ENCODE measurements around the gene ABCB4. TPM values are rescaled to one million over a fixed set of nuclear protein-coding genes. Genes with fewer than 3 reads are reported as not detected.

The ABCB4 gene
- total RNA-seq, 1 experiment from 2014 or later, result not detected

DNA sequence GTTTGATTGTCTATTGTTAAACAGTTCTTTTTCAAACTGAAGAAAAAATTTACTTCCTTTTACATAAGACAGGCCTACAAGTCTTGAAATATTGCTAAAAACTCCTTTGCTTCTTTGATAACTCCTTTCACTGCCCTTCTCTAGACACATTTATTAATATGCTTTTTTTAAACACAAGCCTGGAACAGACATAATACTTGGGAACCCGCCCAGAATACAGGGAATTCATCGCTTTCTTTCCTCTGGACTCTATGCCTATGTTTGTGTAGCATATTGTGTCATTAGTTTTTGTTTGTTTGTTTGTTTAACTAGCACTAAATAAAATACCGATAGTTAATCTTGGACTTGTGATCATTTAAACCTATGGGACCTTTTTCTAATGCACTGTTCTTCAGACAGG lies 42.4 kb upstream of the ABCB4 start:
- Histone ChIP-seq H3K27me3 (ENCODE audit: insufficient read depth, low read length) (no peaks in the 10 kb centered on the region), H3K27ac (ENCODE audit: low read depth, low read length) (no peak overlapping the region), H3K9ac (ENCODE audit: low read length) (no peak overlapping the region), H3K9me3 (ENCODE audit: control insufficient read depth in 1 of 2, insufficient read depth in 1 of 2, low read depth in 1 of 2, low read length in 2 of 2) (no peaks in the 10 kb centered on the region), H3K4me2 (ENCODE audit: low read length) (no peak overlapping the region), H3K4me3 (replicated peaks in 1 of 2; ENCODE audit: low read depth in 1 of 2, low read length in 2 of 2) (no peak overlapping the region), H3K9me2 (ENCODE audit: insufficient read depth) (no peaks in the 10 kb centered on the region), H3K79me2 (ENCODE audit: insufficient read depth, low read length) (no peaks in the 10 kb centered on the region), H3K36me3 (ENCODE audit: control insufficient read depth in 1 of 2, insufficient read depth in 2 of 2, low read length in 2 of 2) (no peaks in the 10 kb centered on the region), H4K20me1 (ENCODE audit: insufficient read depth) (no peaks in the 10 kb centered on the region), H2AFZ (ENCODE audit: low read depth, low read length, poor library complexity, severe bottlenecking) (no peak overlapping the region), H3K4me1 (ENCODE audit: control insufficient read depth in 1 of 2, insufficient read depth in 2 of 2, low read length in 2 of 2) (no peaks in the 10 kb centered on the region)
- DNase-seq (ENCODE audit: low read depth, low spot score) (no peak), ATAC-seq (no peak)
- TF ChIP-seq CBX3 (IDR thresholded peaks at IDR 0.05; ENCODE audit: low read depth) (no peak), SIN3A (IDR thresholded peaks at IDR 0.05; ENCODE audit: low read depth) (no peak), FOSL1 (IDR thresholded peaks at IDR 0.05; ENCODE audit: low read depth) (no peak), ZBTB33 (IDR thresholded peaks at IDR 0.05; ENCODE audit: extremely low read depth, insufficient replicate concordance, low read length) (no peak), ZFX (IDR thresholded peaks at IDR 0.05) (no peak)
- ChIA-PET RAD21 (ENCODE audit: low non-redundant PET in 1 of 2, low total read pairs in 2 of 2, uncharacterized antibody in 2 of 2, unreplicated experiment in 2 of 2) (no interaction called here), CTCF (no interaction called here), POLR2A (no interaction called here)
- no TSS peak for BruUV-seq (replicated peaks)
- intact Hi-C loops (cut with micrococcal nuclease), result no loop called here

DNA sequence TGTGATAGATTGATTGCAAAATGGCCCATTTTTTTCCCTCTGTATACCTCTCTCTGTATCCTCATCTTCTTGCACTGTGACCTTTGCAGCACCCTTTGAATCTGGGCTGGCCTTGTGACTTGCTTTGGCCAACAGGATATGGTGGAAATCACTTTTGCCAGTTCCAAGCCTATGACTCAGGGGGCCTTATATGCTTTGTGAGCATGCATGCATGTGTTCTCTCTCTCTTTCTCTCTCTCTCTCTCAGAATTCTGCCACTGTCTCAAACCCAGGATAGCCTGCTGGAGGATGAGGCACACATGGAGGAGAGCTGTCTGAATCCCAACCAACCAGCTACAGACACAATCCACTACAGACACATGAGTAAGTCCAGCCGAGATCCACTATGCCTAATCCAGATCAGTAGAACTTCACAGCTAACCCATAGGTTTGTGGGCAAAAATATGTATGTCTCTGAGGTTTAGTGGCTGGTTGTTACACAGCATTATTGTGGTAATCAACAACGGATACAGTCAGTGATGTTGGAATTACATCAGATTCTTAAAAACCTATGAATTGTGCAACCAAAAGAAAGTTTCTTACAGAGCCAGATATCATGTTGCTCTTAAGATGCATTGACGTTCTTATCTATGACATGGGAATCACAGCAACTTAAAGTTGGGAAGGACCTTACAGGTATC lies 41.8 kb upstream of the ABCB4 start:
- H2AFZ ChIP-seq (ENCODE audit: low read depth, low read length, poor library complexity, severe bottlenecking), result no peak overlapping the region
- H3K9ac ChIP-seq (ENCODE audit: low read length), result no peak overlapping the region
- intact Hi-C loops (cut with micrococcal nuclease), result no loop called here
- BruUV-seq (replicated peaks), result no TSS peak
- no peaks in the 10 kb centered on the region for H3K4me1 ChIP-seq (ENCODE audit: control insufficient read depth in 1 of 2, insufficient read depth in 2 of 2, low read length in 2 of 2)
- no peaks in the 10 kb centered on the region for H3K79me2 ChIP-seq (ENCODE audit: insufficient read depth, low read length)
- ATAC-seq, result no peak
- ChIA-PET CTCF (interaction anchor here (2.3 kb wide), 1 partner anchor 12 kb away, joined by 12 read pairs; no protein-coding TSS in a partner anchor), RAD21 (ENCODE audit: low non-redundant PET in 1 of 2, low total read pairs in 2 of 2, uncharacterized antibody in 2 of 2, unreplicated experiment in 2 of 2) (interaction anchor here in 1 of 2 experiments (0.7 kb wide), 1 partner anchor 87 kb away, joined by 3 read pairs; no protein-coding TSS in a partner anchor), POLR2A (no interaction called here)
- H3K27me3 ChIP-seq (ENCODE audit: insufficient read depth, low read length), result no peaks in the 10 kb centered on the region
- no peak for DNase-seq (ENCODE audit: low read depth, low spot score)
- no peak overlapping the region for H3K4me2 ChIP-seq (ENCODE audit: low read length)
- H3K9me3 ChIP-seq (ENCODE audit: control insufficient read depth in 1 of 2, insufficient read depth in 1 of 2, low read depth in 1 of 2, low read length in 2 of 2), result no peaks in the 10 kb centered on the region
- no peaks in the 10 kb centered on the region for H4K20me1 ChIP-seq (ENCODE audit: insufficient read depth)
- H3K36me3 ChIP-seq (ENCODE audit: control insufficient read depth in 1 of 2, insufficient read depth in 2 of 2, low read length in 2 of 2), result no peaks in the 10 kb centered on the region
- no peak overlapping the region for H3K4me3 ChIP-seq (replicated peaks in 1 of 2; ENCODE audit: low read depth in 1 of 2, low read length in 2 of 2)
- H3K27ac ChIP-seq (ENCODE audit: low read depth, low read length), result no peak overlapping the region
- no peaks in the 10 kb centered on the region for H3K9me2 ChIP-seq (ENCODE audit: insufficient read depth)
- TF ChIP-seq EZH2phosphoT487 (IDR thresholded peaks at IDR 0.05; ENCODE audit: borderline replicate concordance) (no peak), CBX3 (IDR thresholded peaks at IDR 0.05; ENCODE audit: low read depth) (no peak), MAX (IDR thresholded peaks at IDR 0.05) (no peak), YY1 (IDR thresholded peaks at IDR 0.05; ENCODE audit: extremely low read depth, insufficient replicate concordance, low read depth, low read length) (no peak), ZBTB33 (IDR thresholded peaks at IDR 0.05; ENCODE audit: extremely low read depth, insufficient replicate concordance, low read length) (no peak), ZFX (IDR thresholded peaks at IDR 0.05) (no peak), ELF1 (IDR thresholded peaks at IDR 0.05; ENCODE audit: borderline replicate concordance, low read depth) (no peak), CEBPB (IDR thresholded peaks at IDR 0.05; ENCODE audit: low read depth) (no peak), POLR2A (IDR thresholded peaks at IDR 0.05; ENCODE audit: borderline replicate concordance, extremely low read depth, insufficient read depth, insufficient read length) (no peak), SIN3A (IDR thresholded peaks at IDR 0.05; ENCODE audit: low read depth) (no peak)
- TF ChIP-seq, protein P1, sequence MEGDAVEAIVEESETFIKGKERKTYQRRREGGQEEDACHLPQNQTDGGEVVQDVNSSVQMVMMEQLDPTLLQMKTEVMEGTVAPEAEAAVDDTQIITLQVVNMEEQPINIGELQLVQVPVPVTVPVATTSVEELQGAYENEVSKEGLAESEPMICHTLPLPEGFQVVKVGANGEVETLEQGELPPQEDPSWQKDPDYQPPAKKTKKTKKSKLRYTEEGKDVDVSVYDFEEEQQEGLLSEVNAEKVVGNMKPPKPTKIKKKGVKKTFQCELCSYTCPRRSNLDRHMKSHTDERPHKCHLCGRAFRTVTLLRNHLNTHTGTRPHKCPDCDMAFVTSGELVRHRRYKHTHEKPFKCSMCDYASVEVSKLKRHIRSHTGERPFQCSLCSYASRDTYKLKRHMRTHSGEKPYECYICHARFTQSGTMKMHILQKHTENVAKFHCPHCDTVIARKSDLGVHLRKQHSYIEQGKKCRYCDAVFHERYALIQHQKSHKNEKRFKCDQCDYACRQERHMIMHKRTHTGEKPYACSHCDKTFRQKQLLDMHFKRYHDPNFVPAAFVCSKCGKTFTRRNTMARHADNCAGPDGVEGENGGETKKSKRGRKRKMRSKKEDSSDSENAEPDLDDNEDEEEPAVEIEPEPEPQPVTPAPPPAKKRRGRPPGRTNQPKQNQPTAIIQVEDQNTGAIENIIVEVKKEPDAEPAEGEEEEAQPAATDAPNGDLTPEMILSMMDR (IDR thresholded peaks at IDR 0.05 in 2 of 3, conservative IDR thresholded peaks at IDR 0.05 in 1 of 3; ENCODE audit: borderline replicate concordance in 1 of 3, insufficient read depth in 1 of 3, low read depth in 2 of 3, low read length in 2 of 3), result no peak

All from HCT116 (cell line).